Dendritic cell treated with granulocyte-macrophage colony-stimulating factor and Interleukin-4, amounts not matched to agents 40 ng/mL and 50 ng/mL, for 4 days (primary cell): ENCODE measurements around the gene MAP10.

Experiments used
- H3K27ac Mint-ChIP-seq: one replicate; pipeline ENCODE4 v1.8.0; 2022; ENCODE audit warnings: mild to moderate bottlenecking, mixed read lengths
- H3K27me3 Mint-ChIP-seq: one replicate; pipeline ENCODE4 v1.8.0; 2022; ENCODE audit warnings: mild to moderate bottlenecking, mixed read lengths
- H3K36me3 Mint-ChIP-seq: one replicate; pipeline ENCODE4 v1.8.0; 2022; ENCODE audit warnings: low read depth, mixed read lengths
- H3K4me1 Mint-ChIP-seq: one replicate; pipeline ENCODE4 v1.8.0; 2022; ENCODE audit warnings: low read depth, mixed read lengths
- H3K4me3 Mint-ChIP-seq: one replicate; pipeline ENCODE4 v1.8.0; 2022; ENCODE audit warnings: mild to moderate bottlenecking, moderate library complexity, mixed read lengths
- H3K9me3 Mint-ChIP-seq: one replicate; pipeline ENCODE4 v1.8.0; 2022; ENCODE audit warnings: mixed read lengths
- intact Hi-C: fragments of 100-400 bp; cut with micrococcal nuclease; formaldehyde crosslinking; loops from one replicate; pipeline ENCODE4 v1.15.0; 2022

Gene MAP10

GRCh38 chr1:232854798-232855159 is 49.6 kb downstream of the MAP10 start:
- Mint-ChIP-seq H3K36me3 (no peaks in the 10 kb centered on the region), H3K27me3 (no peaks in the 10 kb centered on the region), H3K9me3 (no peaks in the 10 kb centered on the region), H3K27ac (no peak overlapping the region), H3K4me3 (no peak overlapping the region), H3K4me1 (peaks cover 5% of the 10 kb centered on the region)
- intact Hi-C loops = no loop called here

GRCh38 chr1:232856541-232856940 is 51.3 kb downstream of the MAP10 start:
- Mint-ChIP-seq H3K27ac (no peak overlapping the region), H3K4me1 (peaks cover 5% of the 10 kb centered on the region)

More at GRCh38 chr1:232856541-232856940, 51.3 kb downstream of the MAP10 start:
- no peak overlapping the region for H3K4me3 Mint-ChIP-seq
- no peaks in the 10 kb centered on the region for H3K9me3 Mint-ChIP-seq
- H3K27me3 Mint-ChIP-seq = no peaks in the 10 kb centered on the region
- intact Hi-C loops = no loop called here
- H3K36me3 Mint-ChIP-seq = no peaks in the 10 kb centered on the region
